BJ (cell line): ENCODE measurements around the gene PCNX2. TPM values are rescaled to one million over a fixed set of nuclear protein-coding genes. Genes with fewer than 3 reads are reported as not detected.
"Not testable (repeated sequence)": the region's sequence is repeated elsewhere in the genome, so short reads cannot be mapped to it uniquely, and the experiment has no call there.

Experiments
- CTCF ChIA-PET: fragments of 350-600 bp; formaldehyde crosslinking; extraction: SDS; loops from one replicate; lab custom pipeline; 2021; ENCODE audit warnings: antibody characterized with exemption, inconsistent platforms; lab: Yijun Ruan, JAX
- POLR2A ChIA-PET: fragments of 300-600 bp; sonication (Branson Sonifier 250); formaldehyde crosslinking; extraction: SDS; loops from one replicate; lab custom pipeline; 2021; ENCODE audit warnings: antibody characterized with exemption; lab: Charles Lee
- DNase-seq: peaks from one replicate; pipeline ENCODE4 v3.0.0-alpha.2; 2011; ENCODE audit warnings: low read depth
- H3K27me3 ChIP-seq: 2 replicates; pipeline ENCODE4 v1.6.0; 2011; ENCODE audit warnings: low read length; ENCODE audit not compliant: control insufficient read depth, insufficient read depth
- H3K36me3 ChIP-seq: 2 replicates; pipeline ENCODE4 v1.5.1; 2011; ENCODE audit warnings: low read length; ENCODE audit not compliant: control insufficient read depth, insufficient read depth
- H3K4me3 ChIP-seq: 2 replicates; pipeline ENCODE4 v1.5.1; 2011; ENCODE audit warnings: low read depth, mild to moderate bottlenecking, control low read depth, low read length
- CTCF ChIP-seq: IDR thresholded peaks from 2 replicates; pipeline ENCODE4 v1.5.1; 2011; ENCODE audit warnings: low read depth, mild to moderate bottlenecking, control low read depth, inconsistent platforms, low read length, moderate library complexity; ENCODE audit not compliant: insufficient read depth
- polyA plus RNA-seq: library from polyadenylated mRNA; depleted of rRNA; stranded (reverse); fragments of >200 nt; gene quantifications from 2 replicates; pipeline ENCODE4 v1.2.3, GENCODE V29; 2011

The PCNX2 gene
- polyA plus RNA-seq, 1 experiment = 10.1 TPM

DNA sequence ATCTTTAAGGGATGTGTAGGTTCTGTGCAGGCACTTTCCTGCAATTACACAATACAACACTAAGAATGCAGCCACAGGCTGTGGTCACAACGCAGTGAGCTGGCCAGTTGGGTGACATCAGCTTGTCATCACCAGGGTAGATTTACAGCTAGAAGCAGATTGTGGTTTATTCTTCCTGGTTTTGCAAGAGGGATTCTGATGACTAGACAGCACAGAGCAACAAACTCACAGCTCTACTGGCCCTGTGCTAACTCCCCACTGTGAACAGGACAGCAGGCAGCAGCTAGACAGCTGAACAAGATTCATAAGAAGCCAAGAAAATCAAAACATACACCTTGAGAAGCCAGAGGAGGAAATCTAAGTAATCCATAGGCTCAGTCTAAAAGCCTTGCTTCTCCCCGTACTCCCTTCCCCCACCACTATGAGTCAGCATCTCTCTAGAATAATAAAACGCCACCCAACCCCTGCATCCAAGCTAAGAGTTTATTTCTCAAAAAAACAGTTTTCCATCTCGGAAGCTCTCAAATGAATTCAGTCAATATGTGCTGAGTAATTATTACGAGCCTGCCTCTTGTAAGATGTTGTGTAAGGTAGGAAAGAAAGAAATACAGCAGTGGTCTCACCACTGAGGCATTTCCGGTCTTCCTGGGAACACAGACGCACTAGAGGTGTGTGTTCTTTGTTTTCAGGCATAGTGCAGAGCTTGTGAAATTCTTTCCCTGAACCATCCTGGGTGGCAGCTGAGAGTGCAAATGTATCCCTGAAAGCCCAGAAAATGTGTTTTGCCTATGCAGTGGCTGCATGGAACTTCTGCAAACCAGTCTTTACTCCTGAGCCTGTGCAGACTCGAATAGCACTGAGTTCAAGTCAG lies 182.3 kb downstream of the PCNX2 start:
- Histone ChIP-seq H3K27me3 (peaks cover 11% of the 10 kb centered on the region), H3K36me3 (no peaks in the 10 kb centered on the region), H3K4me3 (no peak overlapping the region)
- POLR2A ChIA-PET = no interaction called here
- DNase-seq = peak; percentile 100
- TF ChIP-seq CTCF = no peak
- CTCF ChIA-PET = no interaction called here

GRCh38 chr1:233112186-233113008 lies 183.1 kb downstream of the PCNX2 start:
- no peak for DNase-seq
- ChIA-PET POLR2A (no interaction called here), CTCF (no interaction called here)
- Histone ChIP-seq H3K36me3 (no peaks in the 10 kb centered on the region), H3K4me3 (no peak overlapping the region), H3K27me3 (peaks cover 11% of the 10 kb centered on the region)
- no peak for TF ChIP-seq CTCF

GRCh38 chr1:233111731-233112130 lies 183.8 kb downstream of the PCNX2 start:
- Histone ChIP-seq H3K27me3 (peaks cover 11% of the 10 kb centered on the region), H3K36me3 (no peaks in the 10 kb centered on the region), H3K4me3 (no peak overlapping the region)
- CTCF ChIA-PET = no interaction called here
- POLR2A ChIA-PET = no interaction called here
- DNase-seq = no peak
- TF ChIP-seq CTCF = no peak

- H3K27me3 ChIP-seq = peaks cover 6% of the 10 kb centered on the region
- DNase-seq = no peak
- ChIA-PET CTCF (no interaction called here), POLR2A (no interaction called here)
- no peaks in the 10 kb centered on the region for H3K36me3 ChIP-seq
- no peak for TF ChIP-seq CTCF
- H3K4me3 ChIP-seq = no peak overlapping the region
These were observed 186.4 kb downstream of the PCNX2 start for GRCh38 chr1:233109096-233109495.

- H3K36me3 ChIP-seq, POLR2A ChIA-PET, DNase-seq, H3K4me3 ChIP-seq, H3K27me3 ChIP-seq: not testable (repeated sequence)
- CTCF ChIA-PET = interaction anchor here (1.0 kb wide), 1 partner anchor 12 kb away, joined by 3 read pairs; no protein-coding TSS in a partner anchor
These were observed 187.8 kb downstream of the PCNX2 start for GRCh38 chr1:233107716-233108130.
